H1 (cell line): ENCODE results near the gene FANCE. TPM values are rescaled to one million over a fixed set of nuclear protein-coding genes. Genes with fewer than 3 reads are reported as not detected.

Experiments
- CTCF ChIA-PET: fragments of 300-600 bp; sonication (Branson Sonifier 250); formaldehyde crosslinking; loops from one replicate; lab custom pipeline; 2021; ENCODE audit not compliant: partially characterized antibody; lab: Charles Lee
- POLR2A ChIA-PET: fragments of 300-600 bp; sonication (Branson Sonifier 250); formaldehyde crosslinking; loops from one replicate; lab custom pipeline; 2021; ENCODE audit warnings: inconsistent platforms; ENCODE audit not compliant: partially characterized antibody; lab: Charles Lee
- DNase-seq, 2 experiments: peaks; one replicate each; pipeline versions ENCODE4 v3.0.0 to v3.0.0-alpha.2; 2010 to 2022; ENCODE audit warnings: low spot score in 2 of 2, low read depth in 1 of 2, mixed read lengths in 1 of 2
- FAIRE-seq: peaks from 2 replicates; lab custom pipeline; 2011; peaks lifted over from hg19 to GRCh38; lab: Jason Lieb, UNC
- H2AFZ ChIP-seq: 2 replicates; pipeline ENCODE4 v1.8.1; 2012; ENCODE audit warnings: low read length, inconsistent platforms
- H2AK5ac ChIP-seq: 2 replicates; pipeline ENCODE4 v1.6.1; 2013; ENCODE audit warnings: low read depth, low read length
- H2BK120ac ChIP-seq: replicated peaks from 2 replicates; pipeline ENCODE3; 2013; ENCODE audit warnings: low read depth, low read length, inconsistent platforms
- H2BK12ac ChIP-seq: 2 replicates; pipeline ENCODE4 v1.6.1; 2013; ENCODE audit warnings: low read depth, low read length
- H2BK15ac ChIP-seq: 2 replicates; pipeline ENCODE4 v1.6.1; 2013; ENCODE audit warnings: low read length
- H2BK20ac ChIP-seq: 2 replicates; pipeline ENCODE4 v1.6.1; 2013; ENCODE audit warnings: low read length
- H2BK5ac ChIP-seq: 2 replicates; pipeline ENCODE4 v1.6.1; 2013; ENCODE audit warnings: low read depth, low read length
- H3K14ac ChIP-seq: 2 replicates; pipeline ENCODE4 v1.6.1; 2013; ENCODE audit warnings: inconsistent platforms; ENCODE audit not compliant: insufficient read length
- H3K18ac ChIP-seq: 2 replicates; pipeline ENCODE4 v1.6.1; 2013; ENCODE audit warnings: low read length; ENCODE audit errors: extremely low read depth
- H3K23ac ChIP-seq: 2 replicates; pipeline ENCODE4 v1.6.1; 2013; ENCODE audit warnings: inconsistent platforms; ENCODE audit not compliant: insufficient read length
- H3K23me2 ChIP-seq: 2 replicates; pipeline ENCODE4 v1.6.1; 2013; ENCODE audit warnings: low read depth, low read length
- H3K27ac ChIP-seq: 2 replicates; pipeline ENCODE4 v1.6.1; 2011; ENCODE audit warnings: low read depth, low read length, inconsistent platforms
- H3K27me3 ChIP-seq, 4 experiments: replicated peaks in 1 of 4; 1 replicate in 1 of 4; 2 replicates in 3 of 4; pipeline versions ENCODE4 v1.6.1 to v1.8.1; 2011 to 2013; ENCODE audit warnings: low read length in 3 of 4, mild to moderate bottlenecking in 3 of 4, inconsistent platforms in 2 of 4, mixed read lengths in 2 of 4, moderate library complexity in 1 of 4; ENCODE audit not compliant: control insufficient read depth in 3 of 4, insufficient read depth in 3 of 4; ENCODE audit errors: extremely low read depth in 1 of 4
- H3K36me3 ChIP-seq, 4 experiments: 2 replicates each; pipeline versions ENCODE4 v1.6.1 to v1.8.1; 2011 to 2013; ENCODE audit warnings: mild to moderate bottlenecking in 4 of 4, low read length in 3 of 4, moderate library complexity in 2 of 4, control low read depth in 1 of 4, inconsistent platforms in 1 of 4; ENCODE audit not compliant: insufficient read depth in 4 of 4, control insufficient read depth in 2 of 4
- H3K4ac ChIP-seq: replicated peaks from 2 replicates; pipeline ENCODE3; 2013; ENCODE audit warnings: low read length, low read depth, mixed read lengths, inconsistent platforms; ENCODE audit not compliant: insufficient read length
- H3K4me1 ChIP-seq, 4 experiments: replicated peaks in 1 of 4; 1 replicate in 1 of 4; 2 replicates in 3 of 4; pipeline versions ENCODE4 v1.6.1 to v1.8.1; 2011 to 2013; ENCODE audit warnings: low read length in 3 of 4, inconsistent platforms in 2 of 4, mixed read lengths in 1 of 4; ENCODE audit not compliant: insufficient read depth in 4 of 4, control insufficient read depth in 3 of 4
- H3K4me2 ChIP-seq, 2 experiments: 2 replicates each; pipeline versions ENCODE4 v1.6.1 to v1.8.1; 2011 to 2013; ENCODE audit warnings: low read depth in 2 of 2, low read length in 2 of 2, control low read depth in 1 of 2, inconsistent platforms in 1 of 2, mild to moderate bottlenecking in 1 of 2; ENCODE audit not compliant: insufficient read depth in 1 of 2
- H3K4me3 ChIP-seq, 4 experiments: fragments of 200-600, 300-600 bp in 1 of 4; sonication (generic), shearing (Covaris generic), sonication (Bioruptor Twin) in 1 of 4; 2 replicates each; pipeline versions ENCODE4 v1.5.1 to v1.8.1; 2011 to 2016; ENCODE audit warnings: low read length in 4 of 4, low read depth in 3 of 4, control low read depth in 2 of 4, inconsistent platforms in 2 of 4, mild to moderate bottlenecking in 2 of 4, mixed read lengths in 1 of 4, moderate library complexity in 1 of 4; ENCODE audit not compliant: insufficient read depth in 2 of 4; ENCODE audit errors: extremely low read depth in 1 of 4
- H3K56ac ChIP-seq: replicated peaks from 2 replicates; pipeline ENCODE3; 2013; ENCODE audit warnings: low read depth, mild to moderate bottlenecking, mixed read lengths, low read length, inconsistent platforms; ENCODE audit not compliant: insufficient read length
- H3K79me1 ChIP-seq: 2 replicates; pipeline ENCODE4 v1.6.1; 2013; ENCODE audit warnings: low read depth, low read length, control low read depth
- H3K79me2 ChIP-seq, 2 experiments: 2 replicates each; pipeline versions ENCODE4 v1.6.1 to v1.8.1; 2012 to 2013; ENCODE audit warnings: low read length in 2 of 2, mild to moderate bottlenecking in 2 of 2, inconsistent platforms in 1 of 2; ENCODE audit not compliant: insufficient read depth in 2 of 2, control insufficient read depth in 1 of 2
- H3K9ac ChIP-seq, 4 experiments: replicated peaks in 1 of 4; 1 replicate in 1 of 4; 2 replicates in 3 of 4; pipeline versions ENCODE4 v1.6.1 to v1.8.1; 2011 to 2013; ENCODE audit warnings: low read depth in 3 of 4, low read length in 3 of 4, control low read depth in 2 of 4, mild to moderate bottlenecking in 2 of 4, moderate library complexity in 2 of 4, inconsistent platforms in 1 of 4; ENCODE audit errors: extremely low read depth in 1 of 4
- H3K9me3 ChIP-seq, 2 experiments: 2 replicates each; pipeline versions ENCODE4 v1.6.1 to v1.8.1; 2012 to 2013; ENCODE audit warnings: mild to moderate bottlenecking in 2 of 2, moderate library complexity in 2 of 2, control low read depth in 1 of 2, inconsistent platforms in 1 of 2, low read depth in 1 of 2, low read length in 1 of 2, mixed read lengths in 1 of 2; ENCODE audit not compliant: insufficient read depth in 2 of 2
- H4K20me1 ChIP-seq, 2 experiments: replicated peaks in 1 of 2; 2 replicates each; pipeline versions ENCODE3 to v1.8.1; 2011 to 2013; ENCODE audit warnings: inconsistent platforms in 2 of 2, low read length in 2 of 2, mild to moderate bottlenecking in 1 of 2; ENCODE audit not compliant: insufficient read depth in 2 of 2, control insufficient read depth in 1 of 2
- H4K5ac ChIP-seq: 2 replicates; pipeline ENCODE4 v1.6.1; 2013; ENCODE audit warnings: low read length, low read depth, mixed read lengths, inconsistent platforms; ENCODE audit not compliant: insufficient read length
- H4K8ac ChIP-seq: 2 replicates; pipeline ENCODE4 v1.8.0; 2013; ENCODE audit warnings: mild to moderate bottlenecking, moderate library complexity, low read length, inconsistent platforms; ENCODE audit not compliant: insufficient read depth; ENCODE audit errors: extremely low read depth
- H4K91ac ChIP-seq: replicated peaks from 2 replicates; pipeline ENCODE3; 2013; ENCODE audit warnings: low read length, mixed read lengths, inconsistent platforms; ENCODE audit not compliant: insufficient read length
- ASH2L ChIP-seq: fragments of 200-600, 300-600 bp; sonication (generic); IDR thresholded peaks from one replicate; pipeline ENCODE4 v1.7.1; 2017; ENCODE audit warnings: low read length
- BRCA1 ChIP-seq: IDR thresholded peaks from 2 replicates; pipeline ENCODE4 v1.6.1; 2012; ENCODE audit warnings: low read depth, low read length, improper control_type of control experiment
- CBX5 ChIP-seq: fragments of 300-800, 300-1000 bp; sonication (generic); IDR thresholded peaks from 2 replicates; pipeline ENCODE4 v1.7.1; 2016; ENCODE audit warnings: antibody characterized with exemption, low read length, low read depth
- CEBPB ChIP-seq: IDR thresholded peaks from 2 replicates; pipeline ENCODE4 v1.6.1; 2012; ENCODE audit warnings: low read depth, low read length
- EGR1 ChIP-seq: IDR thresholded peaks from 2 replicates; pipeline ENCODE4 v1.6.1; 2011; ENCODE audit warnings: low read depth, low read length, borderline replicate concordance
- FOSL1 ChIP-seq: IDR thresholded peaks from 2 replicates; pipeline ENCODE4 v1.6.1; 2011; ENCODE audit warnings: mild to moderate bottlenecking, low read depth, low read length, moderate library complexity; ENCODE audit not compliant: insufficient read depth
- POLR2AphosphoS5 ChIP-seq: IDR thresholded peaks from 2 replicates; pipeline ENCODE4 v1.6.1; 2011; ENCODE audit warnings: low read depth, low read length
- SIN3A ChIP-seq, 2 experiments: IDR thresholded peaks in 1 of 2; conservative IDR thresholded peaks in 1 of 2; 2 replicates each; pipeline ENCODE4 v1.6.1; 2011 to 2012; ENCODE audit warnings: low read length in 2 of 2, improper control_type of control experiment in 1 of 2, low read depth in 1 of 2, mild to moderate bottlenecking in 1 of 2
- SIX5 ChIP-seq: IDR thresholded peaks from 2 replicates; pipeline ENCODE4 v1.6.1; 2011; ENCODE audit warnings: mild to moderate bottlenecking, low read depth, low read length
- YY1 ChIP-seq: IDR thresholded peaks from 2 replicates; pipeline ENCODE4 v1.6.1; 2011; ENCODE audit warnings: low read depth, mild to moderate bottlenecking, low read length
- WGBS, 2 experiments: shearing (Covaris generic) in 1 of 2; methylation state at CpG; one replicate each; pipeline versions ENCODE4 v1.1.6 to v1.1.7; 2013 to 2015; ENCODE audit warnings: low lambda C conversion rate in 2 of 2, mixed read lengths in 2 of 2, inconsistent platforms in 1 of 2, low coverage in 1 of 2, missing lambda C conversion rate in 1 of 2; ENCODE audit not compliant: insufficient replicate concordance in 2 of 2, insufficient coverage in 1 of 2, insufficient read length in 1 of 2; ENCODE audit errors: extremely low coverage in 1 of 2, missing lambda C conversion rate in 1 of 2; 5-methylcytosine and 5-hydroxymethylcytosine counted together
- polyA plus RNA-seq, 7 experiments: library from polyadenylated mRNA; depleted of rRNA in 3 of 7; stranded (reverse) in 5 of 7; unstranded in 2 of 7; fragments of >200 nt in 5 of 7; fragments of 200-250 nt in 2 of 7; gene quantifications; 1 replicate in 5 of 7; 2 replicates in 1 of 7; 4 replicates in 1 of 7; pipeline versions ENCODE4 v1.2.1 to v1.2.3, GENCODE V29; 2011 to 2013; ENCODE audit warnings: missing spikeins in 2 of 7, mixed read lengths in 2 of 7
- total RNA-seq: library from RNA; stranded (reverse); fragmentation: NEBNext Ultra II Directional; extraction: Animal tissue kit (Norgen Biotek cat#: 25700); gene quantifications from 2 replicates; pipeline ENCODE4 v1.2.1, GENCODE V29; 2021

The FANCE gene
- total and polyA plus RNA-seq, 2 of the 8 experiments (the other 6 are each of a cell fraction or from before 2014, with no cell fraction given) = 16.1 to 17.0 TPM

DNA sequence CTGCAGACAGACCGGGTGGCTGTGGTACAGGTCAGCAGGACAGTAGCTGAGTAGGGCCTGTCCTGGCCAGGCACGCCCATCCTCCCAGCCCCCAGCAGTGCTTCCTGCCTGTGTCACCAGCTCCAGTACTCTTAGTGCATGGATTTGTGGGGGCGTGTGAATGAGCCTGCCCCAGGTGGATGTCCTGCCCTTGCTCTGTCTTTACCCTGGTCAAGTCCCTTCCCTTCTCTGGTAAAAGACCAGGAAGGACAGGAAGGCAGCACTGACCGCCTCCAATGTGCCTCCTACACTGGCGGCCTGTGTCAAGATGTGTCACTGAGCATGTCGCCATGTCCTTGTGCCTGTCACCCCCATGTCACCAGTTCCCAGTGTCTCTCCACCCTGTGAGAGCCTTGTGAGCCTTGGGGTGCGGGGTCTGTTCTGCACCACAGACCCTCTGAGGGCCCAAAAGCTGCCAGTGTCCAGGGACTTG is 32.8 kb downstream of the FANCE start:
- Histone ChIP-seq H3K18ac (peak overlapping the region; percentile 93), H2BK5ac (peak overlapping the region; percentile 99), H2BK15ac (peak overlapping the region; percentile 89; the same call in 1 of the 2 replicates), H4K20me1 (peaks cover 0 to 7% of the 10 kb centered on the region in 2 experiments), H4K91ac (peak overlapping the region; percentile 99), H3K79me1 (peaks cover 6% of the 10 kb centered on the region), H3K36me3 (peaks cover 0 to 8% (median 1%) of the 10 kb centered on the region in 4 experiments; a peak in 2 of 8 replicates), H2BK12ac (peak overlapping the region; percentile 100), H3K4ac (peak overlapping the region; percentile 71), H2BK20ac (peak overlapping the region; percentile 67), H3K4me2 (peak overlapping the region; percentile 71 to 78), H3K27me3 (no peaks in the 10 kb centered on the region; a peak in 1 of 7 replicates), H3K56ac (peak overlapping the region; percentile 52), H3K79me2 (peaks cover 0 to 17% of the 10 kb centered on the region in 2 experiments; a peak in 2 of 4 replicates), H3K4me3 (peak overlapping the region in 3 of 4 experiments; percentile 38 to 60 (median 52); a peak in 4 of 8 replicates), H3K23me2 (peaks cover 5% of the 10 kb centered on the region; the same call in 1 of the 2 replicates), H3K9ac (peak overlapping the region in 3 of 4 experiments; percentile 41 to 79 (median 76); a peak in 5 of 7 replicates), H3K23ac (no peak overlapping the region), H2AFZ (no peak overlapping the region), H3K27ac (peak overlapping the region; percentile 97), H3K9me3 (no peaks in the 10 kb centered on the region), H3K4me1 (peaks cover 21 to 45% (median 36%) of the 10 kb centered on the region in 4 experiments), H4K5ac (peak overlapping the region; percentile 70), H4K8ac (peak overlapping the region; percentile 96), H3K14ac (no peak overlapping the region), H2BK120ac (peak overlapping the region; percentile 93), H2AK5ac (peak overlapping the region; percentile 99)
- FAIRE-seq = no peak
- ChIA-PET POLR2A (interaction anchor here (0.7 to 37.6 kb wide), 6 partner anchors 7 to 159 kb away, joined by 3 to 1319 read pairs (median 4); partner anchors contain the start of genes PPARD, RPL10A and TEAD3), CTCF (interaction anchor here (0.7 to 3.6 kb wide), 5 partner anchors 12 to 69 kb away, joined by 3 to 13 read pairs (median 4); partner anchors contain the start of gene RPL10A)
- WGBS, 2 experiments = 70% methylated on average over 7 of the region's 7 CpGs; no CpG with 5 or more reads in 1 of the 2 experiments
- peak in 1 of 2 experiments; percentile 55 for DNase-seq
- TF ChIP-seq SIX5 (no peak), FOSL1 (no peak), CEBPB (no peak), BRCA1 (no peak), YY1 (no peak), CBX5 (no peak), SIN3A (conservative IDR thresholded peaks at IDR 0.05 in 1 of 2, IDR thresholded peaks at IDR 0.05 in 1 of 2; ENCODE audit: low read depth in 1 of 2, low read length in 2 of 2) (0 out of 4 replicates have a peak, but pooled peaks of 1 of the 2 experiments have one; percentile 10), POLR2AphosphoS5 (no peak), EGR1 (peak; percentile 68; the same call in 1 of the 2 replicates), ASH2L (peak; percentile 44)
